GM18907 (cell line): Measurements from ENCODE around the gene LMAN2L.
"Not testable (repeated sequence)": the region's sequence is repeated elsewhere in the genome, so short reads cannot be mapped to it uniquely, and the experiment has no call there.

Source experiments
- ATAC-seq: cut with Tn5 transposase; IDR thresholded peaks from one replicate; pipeline ENCODE4 v1.9.1; 2021; ENCODE audit warnings: mild to moderate bottlenecking, moderate library complexity; ENCODE audit not compliant: unreplicated experiment

LMAN2L gene

DNA sequence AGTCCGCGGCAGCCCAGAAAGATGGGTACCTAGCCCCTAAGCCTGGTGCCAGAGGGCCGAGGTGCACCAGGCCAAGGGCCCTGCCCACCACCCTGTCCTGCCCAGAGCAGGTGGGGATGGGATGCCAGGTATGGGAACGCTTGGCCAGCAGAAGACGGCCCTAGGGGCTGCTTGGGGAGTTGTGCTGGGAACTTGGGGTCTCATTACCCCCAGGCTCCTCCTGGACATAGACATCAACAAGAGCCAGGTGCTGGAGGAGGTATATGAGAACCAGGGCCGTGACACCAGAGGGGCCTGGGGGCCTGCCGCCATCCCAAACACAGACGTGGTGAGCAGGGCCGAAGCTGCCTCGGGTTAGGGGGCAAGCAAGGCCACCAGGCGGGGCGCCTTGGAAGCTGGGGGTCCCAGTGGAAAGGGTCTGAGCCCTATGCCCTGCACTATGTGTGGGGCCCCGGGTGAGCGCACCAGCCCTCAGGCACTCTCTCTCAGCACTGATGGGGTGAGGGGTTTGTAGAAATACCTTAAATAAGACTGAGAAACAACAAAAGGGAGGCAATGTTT, 50.4 kb downstream of the LMAN2L start:
- ATAC-seq = no peak

DNA sequence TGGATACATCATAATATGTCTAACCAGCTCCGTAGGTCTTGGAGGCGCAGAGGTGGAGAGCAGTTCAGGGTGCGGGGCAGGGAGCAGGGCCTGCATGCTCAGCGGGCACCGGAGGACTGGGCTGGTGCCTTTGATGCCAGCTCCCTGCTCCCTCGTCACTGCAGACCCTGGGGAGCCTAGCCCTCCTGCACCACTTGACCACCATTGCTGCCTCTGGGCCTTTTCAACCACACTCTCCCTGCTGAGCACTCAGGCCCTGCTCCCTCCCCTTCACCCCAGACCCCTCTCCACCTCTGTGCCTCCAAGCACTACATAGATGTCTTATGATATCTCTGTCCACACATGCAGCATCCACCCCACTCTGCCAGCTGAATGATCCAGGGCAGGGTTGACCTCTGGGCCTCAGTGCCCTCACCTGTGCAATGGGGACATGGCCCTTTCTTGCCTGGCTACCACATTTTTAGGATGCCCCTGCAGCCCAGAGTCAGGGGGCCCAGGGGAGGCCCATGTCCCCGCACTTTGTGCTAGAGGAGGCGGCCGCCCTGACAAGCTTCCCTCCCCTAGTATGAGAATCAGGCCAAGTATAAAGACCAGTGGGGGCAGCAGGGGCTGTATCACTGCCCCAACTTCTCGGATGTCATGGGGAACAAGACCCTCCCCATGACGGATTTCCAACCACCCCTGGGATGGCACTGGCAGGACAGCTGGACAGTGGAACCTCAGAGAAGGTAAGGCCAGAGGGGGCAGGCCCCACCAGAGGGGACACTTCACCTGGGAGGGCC, 51.0 kb downstream of the LMAN2L start:
- ATAC-seq = no peak

- no peak for ATAC-seq
These were observed 51.9 kb downstream of the LMAN2L start for GRCh38 chr2:96687711-96688640.

DNA sequence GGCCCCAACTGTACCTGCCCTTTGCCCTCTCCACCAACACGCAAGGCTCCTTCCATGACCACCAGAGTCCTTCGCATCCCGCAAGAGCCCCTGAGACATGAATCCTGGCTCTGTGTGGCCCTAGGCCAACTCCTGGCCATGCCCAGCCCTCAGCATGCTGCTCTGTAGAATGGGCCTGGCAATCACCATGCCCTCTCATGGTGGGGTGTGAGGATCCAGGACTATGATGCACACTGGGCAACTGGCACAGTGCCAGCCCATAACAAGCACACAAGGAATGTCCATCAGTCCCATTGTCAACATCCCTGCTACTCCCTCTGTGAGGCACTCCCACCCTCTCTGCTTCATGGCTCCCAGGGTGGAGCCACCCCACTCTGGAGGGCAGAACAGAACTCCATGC, 52.6 kb downstream of the LMAN2L start:
- no peak for ATAC-seq

- no peak for ATAC-seq
These were observed 54.0 kb downstream of the LMAN2L start for GRCh38 chr2:96685577-96686459.

- ATAC-seq = no peak
These were observed 54.8 kb downstream of the LMAN2L start for GRCh38 chr2:96684883-96685576.

DNA sequence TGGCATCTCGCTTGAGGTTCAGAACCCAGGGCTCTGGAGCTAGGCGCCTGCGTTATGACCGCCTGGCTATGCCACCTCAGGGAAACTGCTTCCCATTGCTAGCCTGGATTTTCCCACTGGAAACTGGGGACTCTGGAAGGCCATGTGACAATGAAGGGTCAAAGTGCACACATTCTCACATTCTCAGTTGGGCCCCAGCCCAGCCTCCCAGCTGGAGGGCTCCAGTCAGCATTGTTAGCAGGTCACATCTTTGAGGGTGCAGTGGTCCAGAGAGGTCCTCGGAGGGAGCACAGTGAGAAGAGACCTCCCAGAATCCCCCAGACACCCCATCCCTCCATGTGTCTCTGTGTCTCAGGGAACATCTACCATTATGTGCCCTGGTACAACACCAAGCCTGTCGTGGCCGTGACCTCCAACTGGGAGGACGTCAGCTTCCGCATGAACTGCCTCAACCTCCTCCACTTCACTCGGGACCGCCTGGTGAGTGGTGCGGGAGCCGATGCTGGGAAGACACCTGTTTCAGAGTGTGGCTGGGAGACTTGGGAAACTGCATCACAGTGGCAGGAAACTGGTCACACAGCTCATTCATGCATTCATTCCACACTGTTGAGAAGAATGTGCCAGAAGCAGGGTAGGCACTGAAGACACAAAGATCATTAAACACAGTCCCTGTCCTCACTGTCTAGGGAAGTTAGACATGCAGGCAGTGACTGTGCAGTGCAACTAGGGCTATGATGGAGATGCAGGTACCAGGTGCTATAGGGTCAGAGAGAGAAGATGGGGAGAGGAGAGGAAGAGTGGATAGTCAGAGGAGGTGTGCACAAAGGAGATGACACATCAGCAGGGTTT, 55.7 kb downstream of the LMAN2L start:
- ATAC-seq = no peak

GRCh38 chr2:96683307-96683706, 56.6 kb downstream of the LMAN2L start:
- ATAC-seq = no peak

- no peak for ATAC-seq
These were observed 58.3 kb downstream of the LMAN2L start for GRCh38 chr2:96681540-96681939.

DNA sequence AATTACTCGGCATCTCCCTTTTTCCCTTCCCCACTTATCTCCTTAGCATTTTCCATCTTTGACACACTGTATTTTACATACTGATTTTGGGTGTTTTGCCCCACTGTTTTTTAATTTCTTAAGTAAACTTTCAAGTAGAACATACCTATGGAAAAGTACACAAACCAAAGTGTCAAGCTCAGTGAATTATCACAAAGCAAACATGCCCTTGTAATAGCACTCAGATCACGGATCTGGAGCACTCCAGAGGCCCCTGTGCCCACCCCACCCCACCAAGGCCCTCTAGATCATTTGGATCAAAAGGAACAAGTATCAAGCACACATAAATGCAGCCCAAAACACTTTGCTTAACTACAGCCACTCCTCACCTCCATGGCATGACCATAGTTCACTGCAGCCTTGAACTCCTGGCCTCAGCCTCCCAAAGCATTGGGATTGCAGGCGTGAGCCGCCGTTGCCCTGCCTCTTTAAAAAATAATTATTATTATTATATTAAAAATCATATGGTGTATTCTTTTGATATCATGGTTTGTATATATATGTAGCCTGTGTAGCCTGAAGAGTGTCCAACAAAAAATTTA, 59.2 kb downstream of the LMAN2L start:
- no peak for ATAC-seq

- ATAC-seq = no peak
These were observed 60.0 kb downstream of the LMAN2L start for GRCh38 chr2:96679848-96680247.

DNA sequence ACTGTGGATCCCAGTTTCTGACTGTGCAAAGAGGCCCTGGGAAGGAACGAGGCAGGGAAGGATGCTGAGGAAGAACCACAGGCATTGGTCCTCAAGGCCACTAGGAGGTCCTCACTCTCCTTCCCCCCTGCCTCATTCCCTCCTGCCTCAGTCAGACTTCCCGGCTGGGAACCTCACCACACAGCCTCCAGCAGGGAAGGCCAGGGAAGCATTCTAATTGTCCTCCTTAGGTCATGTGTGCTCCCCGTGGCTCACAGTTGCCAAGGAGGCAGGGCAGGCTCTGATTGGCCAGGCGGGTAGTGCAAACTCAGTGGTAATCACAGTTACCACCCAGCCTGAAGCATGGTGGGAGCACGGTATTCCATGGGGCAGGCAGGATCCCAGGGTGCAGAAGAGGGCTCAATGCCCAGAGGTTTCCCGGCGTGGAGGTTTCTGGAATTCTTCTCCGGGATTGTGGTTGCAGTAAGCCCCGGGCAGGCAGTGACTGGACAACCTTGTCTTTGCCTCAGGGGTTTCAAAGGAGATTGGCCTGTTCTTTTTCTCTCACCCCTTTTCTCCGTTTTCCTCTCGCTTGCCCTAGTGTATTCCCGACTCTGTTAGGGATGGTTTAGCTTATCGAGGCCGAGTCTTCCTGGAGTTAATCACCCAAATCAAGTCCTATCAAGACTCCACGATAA, 70.2 kb downstream of the LMAN2L start:
- ATAC-seq = no peak

DNA sequence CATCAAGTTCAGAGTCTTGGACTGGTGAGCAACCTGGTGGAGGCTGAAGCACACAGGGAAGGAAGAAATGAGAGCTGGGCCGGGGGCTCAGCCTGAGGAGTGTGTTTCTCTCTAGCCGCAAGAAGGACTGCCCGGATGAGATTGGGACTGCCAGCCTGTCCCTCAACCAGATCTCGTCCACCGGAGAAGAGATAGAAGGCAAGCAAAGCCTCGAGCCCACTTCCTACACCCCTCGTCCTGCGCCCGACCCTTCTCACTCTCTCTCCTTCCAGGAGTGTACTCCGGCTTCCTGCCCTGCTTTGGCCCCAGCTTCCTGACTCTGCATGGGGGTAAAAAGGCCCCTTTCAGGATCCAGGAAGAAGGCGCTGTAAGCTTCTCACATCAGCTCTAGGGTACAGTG, 71.1 kb downstream of the LMAN2L start:
- no peak for ATAC-seq

GRCh38 chr2:96665717-96666116, 74.1 kb downstream of the LMAN2L start:
- ATAC-seq = not testable (repeated sequence)

- no peak for ATAC-seq
These were observed 74.7 kb downstream of the LMAN2L start for GRCh38 chr2:96665083-96665569.

GRCh38 chr2:96664366-96664925, 75.4 kb downstream of the LMAN2L start:
- ATAC-seq = no peak

GRCh38 chr2:96663829-96664228, 76.0 kb downstream of the LMAN2L start:
- ATAC-seq = no peak

GRCh38 chr2:96663177-96663576, 76.7 kb downstream of the LMAN2L start:
- ATAC-seq = no peak
